Measurements from ENCODE around the gene ITGA6.
"Not testable (repeated sequence)": the region's sequence is repeated elsewhere in the genome, so short reads cannot be mapped to it uniquely, and the experiment has no call there.

ITGA6 gene

GRCh38 chr2:172516299-172516698 lies 88.9 kb downstream of the ITGA6 start:
- DNase-seq (ENCODE audit: low spot score) = no peak

DNA sequence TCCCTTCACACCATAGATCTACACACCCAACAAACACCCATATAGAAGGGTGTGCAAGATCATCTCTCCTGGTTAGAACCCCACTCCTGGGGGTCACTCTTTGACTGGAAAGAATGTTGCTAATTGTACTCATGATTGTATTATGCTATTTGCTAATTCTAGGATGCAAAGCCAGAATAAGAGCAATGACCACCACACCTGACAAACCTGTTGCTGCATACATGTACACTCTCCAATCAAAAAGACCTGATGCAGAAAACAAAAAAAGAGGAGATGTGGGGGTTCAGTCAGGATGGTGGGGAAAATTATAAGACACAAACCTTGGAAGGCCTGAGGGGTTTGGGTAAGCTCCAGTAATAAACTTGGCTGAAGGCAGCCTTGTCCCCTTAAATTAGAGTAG lies 91.6 kb downstream of the ITGA6 start:
- DNase-seq (ENCODE audit: low spot score) = no peak

GRCh38 chr2:172525601-172526000 lies 98.2 kb downstream of the ITGA6 start:
- DNase-seq (ENCODE audit: low spot score) = no peak

DNA sequence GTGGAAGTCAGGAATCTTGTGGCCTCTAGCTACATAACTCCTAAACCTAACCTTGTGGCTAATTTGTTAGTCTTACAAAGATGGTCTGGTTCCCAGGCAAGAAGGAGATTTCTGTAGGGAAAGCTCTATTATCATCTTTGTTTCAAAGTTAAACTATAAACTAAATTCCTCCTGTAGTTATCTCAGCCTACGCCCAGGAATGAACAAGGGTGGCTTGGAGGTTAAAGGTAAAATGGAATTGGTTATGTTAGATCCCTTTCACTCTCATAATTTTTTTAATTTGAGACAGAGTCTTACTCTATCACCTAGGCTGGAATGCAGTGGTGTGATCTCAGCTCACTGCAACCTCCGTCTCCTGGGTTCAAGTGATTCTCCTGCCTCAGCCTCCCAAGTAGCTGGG lies 103.9 kb downstream of the ITGA6 start:
- no peak for DNase-seq (ENCODE audit: low spot score)

- not testable (repeated sequence) for DNase-seq (ENCODE audit: low spot score)
These were observed 105.1 kb downstream of the ITGA6 start for GRCh38 chr2:172532461-172532860.

DNA sequence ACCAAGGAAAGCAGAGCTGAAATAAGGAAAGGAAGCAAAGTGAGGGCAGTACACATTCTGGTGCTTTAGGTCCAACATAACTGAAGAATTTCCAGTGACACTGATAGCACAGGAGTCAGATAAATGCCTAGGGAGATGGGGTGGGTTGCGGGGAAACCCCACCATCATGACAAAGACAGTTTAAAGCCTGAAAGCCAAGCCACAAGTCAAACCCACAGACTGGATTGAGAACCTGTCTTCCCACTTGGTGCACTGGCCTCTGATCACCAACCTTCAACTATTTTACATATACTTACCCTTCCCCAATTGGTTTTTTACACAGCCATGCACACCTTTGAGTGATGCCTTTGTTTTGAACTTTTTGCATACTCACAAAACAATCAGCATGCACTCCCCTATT lies 106.3 kb downstream of the ITGA6 start:
- DNase-seq (ENCODE audit: low spot score) = no peak

DNA sequence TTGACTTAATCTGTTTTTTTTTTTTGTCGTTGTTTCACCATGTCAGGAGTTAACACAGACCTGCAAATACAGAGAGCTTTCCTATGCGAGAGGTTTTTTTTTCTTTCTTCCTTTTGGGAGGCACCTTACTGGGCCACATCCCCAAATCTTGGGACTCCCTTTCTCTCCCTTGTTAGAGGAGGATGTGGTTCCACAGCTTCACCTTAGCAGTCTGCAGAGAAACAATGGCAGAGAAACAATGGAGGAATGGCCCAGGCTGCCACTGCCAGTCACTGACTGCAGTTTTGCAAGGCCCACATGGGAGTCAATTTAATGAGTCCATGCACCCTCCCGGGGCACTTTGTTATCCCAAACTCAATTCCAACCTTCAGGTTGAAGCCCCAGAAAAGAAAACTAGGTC lies 107.7 kb downstream of the ITGA6 start:
- no peak for DNase-seq (ENCODE audit: low spot score)

DNA sequence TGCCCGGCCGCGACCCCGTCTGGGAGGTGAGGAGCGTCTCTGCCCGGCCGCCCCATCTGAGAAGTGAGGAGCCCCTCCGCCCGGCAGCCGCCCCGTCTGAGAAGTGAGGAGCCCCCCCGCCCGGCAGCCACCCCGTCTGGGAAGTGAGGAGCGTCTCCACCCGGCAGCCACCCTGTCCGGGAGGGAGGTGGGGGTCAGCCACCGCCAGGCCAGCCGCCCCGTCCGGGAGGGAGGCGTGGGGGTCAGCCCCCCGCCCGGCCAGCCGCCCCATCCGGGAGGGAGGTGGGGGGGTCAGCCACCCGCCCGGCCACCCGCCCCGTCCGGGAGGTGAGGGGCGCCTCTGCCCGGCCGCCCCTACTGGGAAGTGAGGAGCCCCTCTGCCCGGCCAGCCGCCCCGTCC lies 110.5 kb downstream of the ITGA6 start:
- DNase-seq (ENCODE audit: low spot score) = not testable (repeated sequence)

DNA sequence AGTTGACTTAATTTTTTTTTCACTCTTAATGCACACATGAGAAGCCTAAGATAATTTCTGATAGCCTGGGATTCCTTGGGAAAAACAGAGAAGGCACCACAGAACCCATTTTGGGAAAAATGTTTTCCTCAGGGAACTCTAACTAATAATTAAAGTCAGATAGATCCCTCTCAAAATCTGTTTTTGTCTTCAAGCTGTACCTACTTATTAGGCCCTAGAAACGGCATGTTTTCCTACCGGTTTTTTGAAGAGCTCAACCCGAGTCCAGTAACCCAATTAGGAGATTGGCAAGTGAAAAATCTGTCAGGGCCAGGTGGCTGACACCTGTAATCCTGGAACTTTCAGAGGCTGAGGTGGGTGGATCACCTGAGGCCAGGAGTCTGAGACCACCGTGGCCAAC lies 112.4 kb downstream of the ITGA6 start:
- no peak for DNase-seq (ENCODE audit: low spot score)

- no peak for DNase-seq (ENCODE audit: low spot score)
These were observed 113.0 kb downstream of the ITGA6 start for GRCh38 chr2:172540421-172540820.

DNA sequence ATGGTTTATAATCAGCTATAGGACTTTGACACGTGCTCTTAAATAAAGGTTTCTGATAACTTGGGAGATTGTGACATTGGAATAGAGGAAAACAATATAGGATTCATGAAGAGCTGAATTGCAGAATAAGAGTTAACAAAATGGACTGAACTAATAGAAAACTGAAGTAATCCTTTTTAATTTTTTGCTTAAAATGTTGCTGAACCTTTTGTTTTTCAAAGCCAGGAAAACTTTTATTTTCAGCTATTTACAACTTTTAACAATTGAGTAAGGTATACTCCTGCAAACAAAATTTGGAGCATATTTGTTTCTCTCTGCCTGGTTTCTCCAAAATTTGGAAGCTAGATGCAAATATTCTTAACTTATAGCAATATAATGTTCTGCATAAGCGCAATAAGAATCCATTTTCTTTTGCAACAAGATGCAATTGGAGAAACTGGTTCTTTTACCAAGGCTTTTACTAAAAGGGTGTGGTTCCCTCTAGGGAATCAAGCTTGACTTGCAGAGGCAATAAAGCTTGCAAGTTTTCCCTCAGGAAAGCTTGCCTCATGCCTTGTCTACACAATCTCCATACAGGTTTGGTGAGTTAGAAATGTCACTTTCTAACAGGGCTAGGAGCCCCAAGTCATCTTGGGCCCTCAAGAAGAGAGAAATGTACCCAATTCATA lies 118.2 kb downstream of the ITGA6 start:
- no peak for DNase-seq (ENCODE audit: low spot score)

DNA sequence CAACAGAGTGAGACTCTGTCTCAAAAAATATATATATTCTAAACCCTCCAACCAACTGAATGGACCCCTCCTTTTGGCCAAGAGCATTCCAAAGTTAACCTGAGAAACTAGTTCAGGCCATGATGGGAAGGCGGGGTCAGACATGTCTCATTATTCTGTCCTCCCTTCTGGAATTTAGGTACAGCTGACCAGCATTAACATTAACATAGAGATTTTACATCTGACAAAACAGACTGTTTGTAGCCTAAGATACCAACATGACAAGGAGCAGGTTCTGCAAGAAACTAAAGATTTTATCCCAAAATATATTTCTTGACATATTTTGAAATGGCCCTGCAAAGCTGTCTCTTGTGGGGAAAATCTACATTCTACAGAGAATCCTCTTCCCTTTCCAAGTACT lies 121.7 kb downstream of the ITGA6 start:
- no peak for DNase-seq (ENCODE audit: low spot score)

GRCh38 chr2:172549802-172550201 lies 122.4 kb downstream of the ITGA6 start:
- not testable (repeated sequence) for DNase-seq (ENCODE audit: low spot score)

DNA sequence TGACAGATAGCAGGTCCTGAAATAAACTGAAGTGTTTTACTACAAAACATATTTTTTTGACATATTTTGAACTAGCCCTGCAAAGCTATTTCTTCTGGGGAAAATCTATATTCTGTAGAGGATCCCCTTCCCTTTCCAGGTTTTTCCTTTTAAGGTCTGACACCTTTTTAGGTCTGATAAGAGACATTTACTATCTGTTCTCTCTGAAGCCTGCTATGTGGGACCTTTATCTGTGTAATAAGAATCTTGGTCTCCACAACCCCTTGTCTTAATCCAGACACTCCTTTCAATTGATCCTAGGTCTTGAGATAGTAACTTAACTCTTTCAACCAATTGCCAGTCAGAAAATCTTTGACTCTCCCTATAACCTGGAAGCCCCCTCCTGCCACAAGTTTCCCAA lies 123.0 kb downstream of the ITGA6 start:
- DNase-seq (ENCODE audit: low spot score) = no peak

DNA sequence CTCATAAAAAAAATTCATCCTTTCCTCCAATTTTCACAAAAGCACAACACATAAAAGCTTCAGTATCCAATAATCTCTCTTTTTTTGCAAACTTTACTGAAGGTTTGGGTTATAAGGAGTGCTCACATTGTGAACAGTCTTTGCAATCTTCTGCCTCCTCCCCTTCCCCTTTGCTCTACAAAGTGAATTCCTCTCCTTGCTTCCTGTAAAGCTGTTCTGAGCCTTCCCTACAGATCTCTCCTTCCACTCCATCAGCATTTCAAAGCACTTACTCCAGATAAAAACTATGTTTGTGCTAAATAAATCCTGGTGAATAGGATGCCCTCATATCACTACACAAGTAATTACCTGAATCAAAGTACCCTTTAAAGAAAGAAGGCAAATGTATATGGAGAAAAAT lies 123.9 kb downstream of the ITGA6 start:
- no peak for DNase-seq (ENCODE audit: low spot score)

GRCh38 chr2:172552547-172553291 lies 125.3 kb downstream of the ITGA6 start:
- no peak for DNase-seq (ENCODE audit: low spot score)

DNA sequence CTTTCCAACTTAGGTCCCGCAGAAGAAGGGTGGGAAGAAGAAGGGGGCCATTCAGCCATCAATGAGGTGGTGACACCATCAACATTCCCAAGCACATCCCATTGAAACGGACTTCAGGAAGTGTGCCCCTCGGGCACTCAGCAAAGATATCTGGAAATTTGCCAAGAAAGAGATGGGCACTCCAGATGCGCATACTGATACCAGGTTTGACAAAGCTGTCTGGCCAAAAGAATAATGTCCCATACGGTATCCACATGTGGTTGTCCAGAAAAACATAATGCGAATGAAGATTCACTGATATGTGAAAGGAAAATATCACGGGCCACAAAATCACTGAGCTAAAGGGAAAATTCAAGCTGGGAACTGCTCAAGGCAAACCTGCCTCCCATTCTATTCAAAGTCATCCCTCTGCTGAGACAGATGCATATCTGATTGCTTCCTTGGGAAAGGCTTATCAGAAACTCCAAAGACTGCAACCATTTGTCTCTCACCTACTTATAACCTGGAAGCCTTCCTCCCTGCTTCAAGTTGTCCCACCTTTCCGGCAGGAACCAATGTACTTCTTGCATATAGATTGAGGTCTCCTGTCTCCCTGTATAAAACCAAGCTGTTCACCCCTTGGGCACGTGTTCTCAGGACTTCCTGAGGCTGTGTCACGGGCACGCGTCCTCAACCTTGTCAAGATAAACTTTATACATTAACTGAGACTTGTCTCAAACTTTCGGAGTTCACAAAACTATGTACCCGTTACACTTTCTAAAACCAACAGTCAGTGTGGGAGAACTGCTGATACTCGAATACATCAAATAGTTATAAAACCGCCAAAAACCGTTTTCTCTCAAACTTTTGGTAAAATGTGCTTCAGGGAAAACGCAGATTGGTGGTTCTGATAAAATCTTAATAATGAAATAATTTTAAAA lies 127.2 kb downstream of the ITGA6 start:
- DNase-seq (ENCODE audit: low spot score) = no peak

DNA sequence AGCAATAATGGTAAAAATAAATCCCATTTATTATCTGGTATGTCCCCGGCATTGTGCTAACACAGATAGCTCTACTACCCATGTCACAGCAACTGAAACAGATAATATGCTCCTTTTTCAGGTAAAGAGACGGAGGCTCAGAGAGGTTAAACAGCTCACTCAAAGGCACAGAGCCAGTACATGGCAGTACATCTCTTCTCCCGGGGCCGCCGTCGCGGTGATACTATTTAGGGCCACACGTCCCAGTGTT lies 127.8 kb downstream of the ITGA6 start:
- DNase-seq (ENCODE audit: low spot score) = no peak

All from HuH-7 (cell line).